ENCODE measurements around the gene TLR6.

Gene TLR6

GRCh38 chr4:38865445-38865844, 8.8 kb upstream of the TLR6 start:
- no peak overlapping the region for H3K9ac ChIP-seq (ENCODE audit: low read depth, low read length, poor library complexity, severe bottlenecking)
- H2AFZ ChIP-seq (ENCODE audit: low read length), result no peak overlapping the region
- no peaks in the 10 kb centered on the region for H3K4me1 ChIP-seq (ENCODE audit: insufficient read depth, low read length, poor library complexity, severe bottlenecking)
- no peaks in the 10 kb centered on the region for H3K9me3 ChIP-seq (ENCODE audit: insufficient read depth, low read depth, low read length)
- H3K36me3 ChIP-seq (ENCODE audit: insufficient read depth, low read length), result no peaks in the 10 kb centered on the region
- TF ChIP-seq CTCF (conservative IDR thresholded peaks at IDR 0.05; ENCODE audit: low read length) (no peak), EZH2phosphoT487 (IDR thresholded peaks at IDR 0.05; ENCODE audit: borderline replicate concordance) (no peak)
- no peaks in the 10 kb centered on the region for H3K9me2 ChIP-seq (replicated peaks; ENCODE audit: low read depth, low read length)
- H3K27me3 ChIP-seq (ENCODE audit: insufficient read depth, low read length, poor library complexity, severe bottlenecking), result no peaks in the 10 kb centered on the region
- H3K4me3 ChIP-seq (ENCODE audit: low read length, poor library complexity, severe bottlenecking), result no peak overlapping the region
- no peaks in the 10 kb centered on the region for H4K20me1 ChIP-seq (ENCODE audit: insufficient read depth, low read length, poor library complexity, severe bottlenecking)
- H3K4me2 ChIP-seq (ENCODE audit: low read depth, low read length, poor library complexity, severe bottlenecking), result no peak overlapping the region
- no peaks in the 10 kb centered on the region for H3K79me2 ChIP-seq (ENCODE audit: insufficient read depth, low read length)
- H3F3A ChIP-seq (ENCODE audit: low read depth), result no peaks in the 10 kb centered on the region

- Histone ChIP-seq H3K79me2 (ENCODE audit: insufficient read depth, low read length) (no peaks in the 10 kb centered on the region), H3K9me3 (ENCODE audit: insufficient read depth, low read depth, low read length) (no peaks in the 10 kb centered on the region), H3K9me2 (replicated peaks; ENCODE audit: low read depth, low read length) (no peaks in the 10 kb centered on the region), H2AFZ (ENCODE audit: low read length) (peak overlapping the region; percentile 30; the same call in 1 of the 2 replicates), H3K4me1 (ENCODE audit: insufficient read depth, low read length, poor library complexity, severe bottlenecking) (peaks cover 10% of the 10 kb centered on the region), H3K36me3 (ENCODE audit: insufficient read depth, low read length) (no peaks in the 10 kb centered on the region), H4K20me1 (ENCODE audit: insufficient read depth, low read length, poor library complexity, severe bottlenecking) (no peaks in the 10 kb centered on the region), H3F3A (ENCODE audit: low read depth) (no peaks in the 10 kb centered on the region), H3K4me3 (ENCODE audit: low read length, poor library complexity, severe bottlenecking) (no peak overlapping the region), H3K4me2 (ENCODE audit: low read depth, low read length, poor library complexity, severe bottlenecking) (no peak overlapping the region), H3K9ac (ENCODE audit: low read depth, low read length, poor library complexity, severe bottlenecking) (no peak overlapping the region), H3K27me3 (ENCODE audit: insufficient read depth, low read length, poor library complexity, severe bottlenecking) (no peaks in the 10 kb centered on the region)
- TF ChIP-seq EZH2phosphoT487 (IDR thresholded peaks at IDR 0.05; ENCODE audit: borderline replicate concordance) (no peak), CTCF (conservative IDR thresholded peaks at IDR 0.05; ENCODE audit: low read length) (no peak)
Measured at GRCh38 chr4:38861791-38862190, 5.2 kb upstream of the TLR6 start.

- H3K79me2 ChIP-seq (ENCODE audit: insufficient read depth, low read length), result no peaks in the 10 kb centered on the region
- H3K4me3 ChIP-seq (ENCODE audit: low read length, poor library complexity, severe bottlenecking), result no peak overlapping the region
- TF ChIP-seq CTCF (conservative IDR thresholded peaks at IDR 0.05; ENCODE audit: low read length) (peak; percentile 92), EZH2phosphoT487 (IDR thresholded peaks at IDR 0.05; ENCODE audit: borderline replicate concordance) (no peak)
- H3K4me1 ChIP-seq (ENCODE audit: insufficient read depth, low read length, poor library complexity, severe bottlenecking), result peaks cover 10% of the 10 kb centered on the region
- H3K9ac ChIP-seq (ENCODE audit: low read depth, low read length, poor library complexity, severe bottlenecking), result no peak overlapping the region
- H3K9me2 ChIP-seq (replicated peaks; ENCODE audit: low read depth, low read length), result no peaks in the 10 kb centered on the region
- no peaks in the 10 kb centered on the region for H3K36me3 ChIP-seq (ENCODE audit: insufficient read depth, low read length)
- H2AFZ ChIP-seq (ENCODE audit: low read length), result no peak overlapping the region
- H3K9me3 ChIP-seq (ENCODE audit: insufficient read depth, low read depth, low read length), result no peaks in the 10 kb centered on the region
- H3F3A ChIP-seq (ENCODE audit: low read depth), result no peaks in the 10 kb centered on the region; the same call in 1 of the 2 replicates
- no peak overlapping the region for H3K4me2 ChIP-seq (ENCODE audit: low read depth, low read length, poor library complexity, severe bottlenecking)
- H3K27me3 ChIP-seq (ENCODE audit: insufficient read depth, low read length, poor library complexity, severe bottlenecking), result no peaks in the 10 kb centered on the region
- no peaks in the 10 kb centered on the region for H4K20me1 ChIP-seq (ENCODE audit: insufficient read depth, low read length, poor library complexity, severe bottlenecking)
Measured at GRCh38 chr4:38860788-38861424, 4.3 kb upstream of the TLR6 start.

Data from Loucy (cell line).